Measurements from ENCODE around the gene PCDHGA9. TPM values are rescaled to one million over a fixed set of nuclear protein-coding genes. Genes with fewer than 3 reads are reported as not detected.

Gene PCDHGA9
- total and polyA plus RNA-seq, 9 of the 15 experiments (the other 6 are each of a cell fraction or from before 2014, with no cell fraction given): 0.03 to 0.18 (median 0.11) TPM; not detected in 2

GRCh38 chr5:141421489-141421855 lies 18.9 kb downstream of the PCDHGA9 start (continued):
- TF ChIP-seq GABPB2 (CRISPR knock-in tag; conservative IDR thresholded peaks at IDR 0.05) (no peak), ZC3H8 (IDR thresholded peaks at IDR 0.05) (no peak)

- no peaks in the 10 kb centered on the region for H3K36me3 ChIP-seq (ENCODE audit: control insufficient read depth, insufficient read depth, low read length)
- WGBS (ENCODE audit: insufficient coverage, low coverage, missing lambda C conversion rate): 24% methylated on average over 34 of the region's 42 CpGs
- no peak for ATAC-seq
- no peaks in the 10 kb centered on the region for H3K79me2 ChIP-seq (ENCODE audit: control insufficient read depth, insufficient read depth, low read length)
- ChIA-PET POLR2A (no interaction called here), CTCF (ENCODE audit: low intra/inter-chr PET ratio) (no interaction called here)
- H4K20me1 ChIP-seq (replicated peaks; ENCODE audit: control insufficient read depth, insufficient read depth, low read length): no peaks in the 10 kb centered on the region
- 0 out of 2 replicates have a peak, but pooled peaks cover 1% of the 10 kb centered on the region for H3K9me3 ChIP-seq (replicated peaks; ENCODE audit: control insufficient read depth, insufficient read depth, low read depth, low read length)
- no peak overlapping the region for H3K4me2 ChIP-seq (ENCODE audit: insufficient read depth, low read length)
- H3K27ac ChIP-seq (ENCODE audit: extremely low read depth, low read depth, low read length): no peak overlapping the region
- DNase-seq (ENCODE audit: extremely low read depth in 1 of 4, low spot score in 3 of 4): no peak
- intact Hi-C loops (cut with micrococcal nuclease) (loop anchor here (5.0 kb wide), 1 partner anchor 89 kb away; no protein-coding TSS in a partner anchor), in situ Hi-C loops (cut with MboI) (loop anchor here (5.0 kb wide), 2 partner anchors 99 to 139 kb away; no protein-coding TSS in a partner anchor)
- H3K9ac ChIP-seq (ENCODE audit: insufficient read depth in 1 of 2, low read depth in 2 of 2, low read length in 2 of 2): no peak overlapping the region
- H3K27me3 ChIP-seq (ENCODE audit: control insufficient read depth in 2 of 2, insufficient read depth in 2 of 2, low read length in 2 of 2): peaks cover 6 to 47% of the 10 kb centered on the region in 2 experiments; a peak in 3 of 5 replicates
- no peak overlapping the region for H3K4me3 ChIP-seq
- H2AFZ ChIP-seq (ENCODE audit: low read depth, low read length): no peak overlapping the region
- H3K4me1 ChIP-seq (replicated peaks in 1 of 2; ENCODE audit: control insufficient read depth in 2 of 2, insufficient read depth in 2 of 2, low read length in 2 of 2): peaks cover 0 to 22% of the 10 kb centered on the region in 2 experiments; a peak in 2 of 5 replicates
- no TSS peak for BruUV-seq (replicated peaks)
- H3K9me1 ChIP-seq (ENCODE audit: control insufficient read depth, insufficient read depth, low read length): no peaks in the 10 kb centered on the region
- no peak for FAIRE-seq
- TF ChIP-seq C11orf30 (IDR thresholded peaks at IDR 0.05; ENCODE audit: low read depth) (no peak), ARID4B (CRISPR knock-in tag; IDR thresholded peaks at IDR 0.05) (0 out of 2 replicates have a peak, but pooled peaks have one; percentile 27), ZNF699 (CRISPR knock-in tag; IDR thresholded peaks at IDR 0.05; ENCODE audit: insufficient replicate concordance) (no peak), PURB (CRISPR knock-in tag; IDR thresholded peaks at IDR 0.05; ENCODE audit: low read depth) (no peak), REST (IDR thresholded peaks at IDR 0.05; ENCODE audit: borderline replicate concordance) (peak; percentile 33; the same call in 1 of the 2 replicates), REST (CRISPR knock-in tag; IDR thresholded peaks at IDR 0.05; ENCODE audit: low read depth) (no peak), CXXC5 (CRISPR knock-in tag; IDR thresholded peaks at IDR 0.05) (no peak)
These were observed 20.2 kb downstream of the PCDHGA9 start for GRCh38 chr5:141422742-141423291.
